GM12875 (cell line): ENCODE measurements around the gene ZNF823.
A peak's percentile ranks its signal among the peaks of the same experiment; 100 is the strongest.
"Not testable (repeated sequence)": the region's sequence is repeated elsewhere in the genome, so short reads cannot be mapped to it uniquely, and the experiment has no call there.

ENCODE experiments used
- H3K4me3 ChIP-seq: one replicate; pipeline ENCODE4 v1.5.1; 2011; ENCODE audit warnings: low read depth, low read length, control low read depth
- CTCF ChIP-seq: IDR thresholded peaks from 2 replicates; pipeline ENCODE4 v1.5.1; 2011; ENCODE audit warnings: low read depth, mild to moderate bottlenecking, control low read depth, inconsistent platforms, low read length, moderate library complexity, borderline replicate concordance; ENCODE audit not compliant: insufficient read depth

The ZNF823 gene

GRCh38 chr19:11771520-11771919 is 32.8 kb upstream of the ZNF823 start:
- TF ChIP-seq CTCF, result peak; percentile 14; the same call in 1 of the 2 replicates

GRCh38 chr19:11769995-11770394 is 31.2 kb upstream of the ZNF823 start:
- H3K4me3 ChIP-seq, result no peak overlapping the region
- no peak for TF ChIP-seq CTCF

More at GRCh38 chr19:11771520-11771919, 32.8 kb upstream of the ZNF823 start:
- not testable (repeated sequence) for H3K4me3 ChIP-seq

GRCh38 chr19:11767633-11768133 is 28.9 kb upstream of the ZNF823 start:
- H3K4me3 ChIP-seq, result peak overlapping the region; percentile 86
- TF ChIP-seq CTCF, result no peak

GRCh38 chr19:11766597-11767591 is 28.1 kb upstream of the ZNF823 start, which contains the start of gene ZNF441:
TSS of gene ZNF441 (plus strand) at chr19:11767000. CDS start at chr19:11767194, 194 bp downstream.
- H3K4me3 ChIP-seq, result peak within 1 kb of the TSS; percentile 86
- no peak for TF ChIP-seq CTCF

- no peak for TF ChIP-seq CTCF
- no peak overlapping the region for H3K4me3 ChIP-seq
Measured at GRCh38 chr19:11763611-11764010, 24.9 kb upstream of the ZNF823 start.

GRCh38 chr19:11763117-11763516 is 24.4 kb upstream of the ZNF823 start:
- no peak for TF ChIP-seq CTCF
- H3K4me3 ChIP-seq, result no peak overlapping the region

- TF ChIP-seq CTCF, result no peak
- no peak overlapping the region for H3K4me3 ChIP-seq
Measured at GRCh38 chr19:11759805-11760204, 21.1 kb upstream of the ZNF823 start.
